ENCODE data around the gene SRMS.

DNA sequence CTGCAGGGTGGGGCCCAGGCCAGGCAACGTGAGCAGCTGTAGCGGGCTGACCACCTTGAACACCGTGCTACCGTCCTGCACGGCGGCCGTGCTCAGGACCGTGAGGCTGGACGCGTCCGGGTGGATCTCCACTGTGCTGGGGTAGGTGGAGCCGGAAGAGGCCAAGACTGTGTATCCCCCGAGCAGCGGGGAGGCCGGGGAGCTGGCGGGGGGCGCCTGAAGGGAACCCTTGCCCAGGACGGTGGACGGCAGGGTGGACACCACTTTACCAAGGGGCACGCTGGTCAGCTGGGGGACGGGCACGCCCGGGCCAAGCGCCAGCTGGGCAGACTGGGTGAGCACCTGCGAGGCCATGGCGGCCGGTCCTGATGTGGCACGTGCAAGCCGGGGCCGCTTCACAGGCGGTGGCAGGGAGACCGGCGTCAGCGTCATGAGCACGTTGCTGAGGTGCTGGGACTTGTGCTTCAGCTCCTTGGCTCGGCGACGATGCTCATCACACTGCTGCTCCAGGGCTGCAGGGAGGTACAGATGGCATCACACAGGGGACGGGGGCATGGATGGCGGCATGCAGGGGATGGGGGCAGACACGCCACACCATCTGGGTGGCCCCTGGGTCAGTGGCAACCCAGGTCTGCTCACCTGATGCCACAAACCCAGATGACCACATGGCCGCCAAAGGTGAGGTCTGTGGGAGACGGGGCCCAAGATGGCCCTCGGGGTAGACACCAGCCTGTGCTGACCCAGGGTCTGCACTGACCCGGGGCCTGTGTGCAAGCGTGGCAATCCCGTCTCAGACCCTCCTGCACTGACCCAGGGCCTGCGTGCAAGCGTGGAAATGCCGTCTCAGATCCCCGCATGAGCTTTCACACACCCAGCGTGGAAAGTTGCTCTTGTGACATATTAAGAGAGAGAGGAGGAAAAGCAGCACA is 42.9 kb upstream of the SRMS start:
- TF ChIP-seq, protein P1, sequence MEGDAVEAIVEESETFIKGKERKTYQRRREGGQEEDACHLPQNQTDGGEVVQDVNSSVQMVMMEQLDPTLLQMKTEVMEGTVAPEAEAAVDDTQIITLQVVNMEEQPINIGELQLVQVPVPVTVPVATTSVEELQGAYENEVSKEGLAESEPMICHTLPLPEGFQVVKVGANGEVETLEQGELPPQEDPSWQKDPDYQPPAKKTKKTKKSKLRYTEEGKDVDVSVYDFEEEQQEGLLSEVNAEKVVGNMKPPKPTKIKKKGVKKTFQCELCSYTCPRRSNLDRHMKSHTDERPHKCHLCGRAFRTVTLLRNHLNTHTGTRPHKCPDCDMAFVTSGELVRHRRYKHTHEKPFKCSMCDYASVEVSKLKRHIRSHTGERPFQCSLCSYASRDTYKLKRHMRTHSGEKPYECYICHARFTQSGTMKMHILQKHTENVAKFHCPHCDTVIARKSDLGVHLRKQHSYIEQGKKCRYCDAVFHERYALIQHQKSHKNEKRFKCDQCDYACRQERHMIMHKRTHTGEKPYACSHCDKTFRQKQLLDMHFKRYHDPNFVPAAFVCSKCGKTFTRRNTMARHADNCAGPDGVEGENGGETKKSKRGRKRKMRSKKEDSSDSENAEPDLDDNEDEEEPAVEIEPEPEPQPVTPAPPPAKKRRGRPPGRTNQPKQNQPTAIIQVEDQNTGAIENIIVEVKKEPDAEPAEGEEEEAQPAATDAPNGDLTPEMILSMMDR (IDR thresholded peaks at IDR 0.05; ENCODE audit: low read depth, low read length), result no peak
- TF ChIP-seq EZH2phosphoT487 (IDR thresholded peaks at IDR 0.05; ENCODE audit: low read depth), result no peak

All from OCI-LY3 (cell line).